ENCODE data around the gene NFATC1.

- TF ChIP-seq CTCF (IDR thresholded peaks at IDR 0.05; ENCODE audit: poor library complexity) (no peak), EZH2 (IDR thresholded peaks at IDR 0.05; ENCODE audit: borderline replicate concordance) (no peak), EZH2phosphoT487 (IDR thresholded peaks at IDR 0.05; ENCODE audit: low read depth, severe bottlenecking, unreplicated experiment) (no peak)
Observed at GRCh38 chr18:79456105-79456980, 60.6 kb downstream of the NFATC1 start.
